ENCODE data around the gene ACAA1. TPM values are rescaled to one million over a fixed set of nuclear protein-coding genes. Genes with fewer than 3 reads are reported as not detected.

Gene ACAA1
- total and polyA plus RNA-seq, 12 donors: 76.4 to 136 (median 117) TPM

Other genes with a start within 250 kb of the ACAA1 start
- gene VILL, start 146.3 kb downstream of the ACAA1 start, total RNA-seq: 1 to 10 TPM; 1.2 to 3.7 (median 2.1) TPM
- gene VILL, start 146.3 kb downstream of the ACAA1 start, polyA plus RNA-seq: 1 to 10 TPM; 4.8 to 6.4 TPM
- 10 to 100 TPM in 6 of 10 donors, 1 to 10 TPM in 4; 6.3 to 17.7 (median 10.1) TPM for gene PLCD1, start 107.5 kb downstream of the ACAA1 start, total RNA-seq
- 10 to 100 TPM; 13.0 to 20.0 TPM for gene PLCD1, start 107.5 kb downstream of the ACAA1 start, polyA plus RNA-seq
- under 1 TPM in 6 of 10 donors, not detected in 4; 0.09 to 0.42 (median 0.30) TPM for gene DLEC1, start 97.9 kb downstream of the ACAA1 start, total RNA-seq
- under 1 TPM; 0.13 to 0.66 TPM for gene DLEC1, start 97.9 kb downstream of the ACAA1 start, polyA plus RNA-seq
- gene MYD88, start 1.5 kb upstream of the ACAA1 start, total RNA-seq: 10 to 100 TPM in 2 of 10 donors, 1 to 10 TPM in 8; 4.2 to 22.3 (median 6.8) TPM
- 10 to 100 TPM in 1 of 2 donors, 1 to 10 TPM in 1; 7.1 to 11.1 TPM for gene MYD88, start 1.5 kb upstream of the ACAA1 start, polyA plus RNA-seq
- 10 to 100 TPM; 27.3 to 38.4 (median 31.6) TPM for gene OXSR1, start 28.4 kb upstream of the ACAA1 start, total RNA-seq
- gene OXSR1, start 28.4 kb upstream of the ACAA1 start, polyA plus RNA-seq: 10 to 100 TPM; 13.7 to 15.9 TPM
- gene SLC22A13, start 128.7 kb upstream of the ACAA1 start, total RNA-seq: under 1 TPM in 6 of 10 donors, not detected in 4; 0.13 to 0.49 (median 0.25) TPM
- gene SLC22A13, start 128.7 kb upstream of the ACAA1 start, polyA plus RNA-seq: under 1 TPM; 0.03 to 0.44 TPM
- gene SLC22A14, start 145.2 kb upstream of the ACAA1 start, total RNA-seq: under 1 TPM in 2 of 10 donors, not detected in 8; 0.17 to 0.28 TPM
- under 1 TPM; 0.06 to 0.37 TPM for gene SLC22A14, start 145.2 kb upstream of the ACAA1 start, polyA plus RNA-seq
- 1 to 10 TPM in 2 of 10 donors, under 1 TPM in 8; 0.42 to 1.7 (median 0.73) TPM for gene XYLB, start 209.7 kb upstream of the ACAA1 start, total RNA-seq
- under 1 TPM; 0.22 TPM for gene XYLB, start 209.7 kb upstream of the ACAA1 start, polyA plus RNA-seq